ENCODE data around the gene C11orf68. TPM values are rescaled to one million over a fixed set of nuclear protein-coding genes. Genes with fewer than 3 reads are reported as not detected.

C11orf68 gene
- total and polyA plus RNA-seq, 10 of the 15 experiments (the other 5 are each of a cell fraction or from before 2014, with no cell fraction given) = 3.0 to 25.4 (median 16.7) TPM

- WGBS (ENCODE audit: insufficient coverage, insufficient replicate concordance, low lambda C conversion rate, missing lambda C conversion rate) = 50% methylated on average over 10 of the region's 10 CpGs
Observed at GRCh38 chr11:65915101-65915820, 3.6 kb downstream of the C11orf68 start.

More at GRCh38 chr11:65915101-65915820, 3.6 kb downstream of the C11orf68 start:
- Histone ChIP-seq H3K27me3 (replicated peaks in 1 of 2; ENCODE audit: control insufficient read depth in 2 of 2, insufficient read depth in 2 of 2, low read length in 1 of 2) (no peaks in the 10 kb centered on the region), H3K9ac (ENCODE audit: control insufficient read depth, insufficient read depth, low read length) (no peak overlapping the region), H3K9me3 (replicated peaks; ENCODE audit: control insufficient read depth, insufficient read depth, low read length) (no peaks in the 10 kb centered on the region), H3K27ac (ENCODE audit: control insufficient read depth, insufficient read depth) (no peak overlapping the region), H3K4me2 (ENCODE audit: control insufficient read depth, insufficient read depth) (no peak overlapping the region), H2AFZ (ENCODE audit: control insufficient read depth, low read depth, low read length) (no peak overlapping the region), H3K4me3 (no peak overlapping the region), H3K4me1 (ENCODE audit: control insufficient read depth, insufficient read depth, low read length) (peaks cover 36% of the 10 kb centered on the region), H4K20me1 (ENCODE audit: control insufficient read depth, insufficient read depth) (no peaks in the 10 kb centered on the region), H3K36me3 (ENCODE audit: control insufficient read depth in 2 of 2, insufficient read depth in 2 of 2, low read length in 1 of 2) (no peaks in the 10 kb centered on the region; a peak in 1 of 4 replicates), H3K79me2 (ENCODE audit: control insufficient read depth, insufficient read depth, low read length) (peaks cover 27% of the 10 kb centered on the region)
- no peak for FAIRE-seq
- TF ChIP-seq POLR2A (IDR thresholded peaks at IDR 0.05; ENCODE audit: low read depth, low read length) (peak; percentile 24; the same call in 1 of the 2 replicates), STAT3 (IDR thresholded peaks at IDR 0.05; ENCODE audit: low read depth, low read length) (no peak), POLR2AphosphoS2 (IDR thresholded peaks at IDR 0.05; ENCODE audit: low read depth, low read length) (peak; percentile 30; the same call in 1 of the 2 replicates), ZBTB4 (CRISPR knock-in tag; IDR thresholded peaks at IDR 0.05) (no peak), EP300 (IDR thresholded peaks at IDR 0.05; ENCODE audit: borderline replicate concordance in 1 of 2, control insufficient read depth in 1 of 2, low read depth in 2 of 2, low read length in 2 of 2) (no peak)
- POLR2A ChIA-PET = interaction anchor here (1.1 to 2.3 kb wide), 2 partner anchors 25 to 56 kb away, joined by 3 to 7 read pairs; partner anchors contain the start of genes CCDC85B and MUS81
- RAD21 ChIA-PET (ENCODE audit: unreplicated experiment) = no interaction called here
- intact Hi-C loops (cut with micrococcal nuclease; ENCODE audit: unreplicated experiment) (no loop called here), in situ Hi-C loops (cut with MboI) (no loop called here)
- SMC1A ChIA-PET (ENCODE audit: uncharacterized antibody, unreplicated experiment) = no interaction called here
- ATAC-seq = no peak
- CTCF ChIA-PET = interaction anchor here (1.1 to 1.9 kb wide), 2 partner anchors 25 to 26 kb away, joined by 3 to 5 read pairs; partner anchors contain the start of gene CCDC85B
- no TSS peak for BruUV-seq (replicated peaks)
- DNase-seq (ENCODE audit: low read depth, low spot score) = no peak

Measured in GM12878 (cell line).